GM19395 (cell line): ENCODE data around the gene RNF149.

Experiments
- ATAC-seq: cut with Tn5 transposase; IDR thresholded peaks from one replicate; pipeline ENCODE4 v1.9.1; 2021; ENCODE audit warnings: mild to moderate bottlenecking, moderate library complexity; ENCODE audit not compliant: unreplicated experiment

Gene RNF149

GRCh38 chr2:101299604-101300003 is 8.9 kb downstream of the RNF149 start:
- no peak for ATAC-seq

DNA sequence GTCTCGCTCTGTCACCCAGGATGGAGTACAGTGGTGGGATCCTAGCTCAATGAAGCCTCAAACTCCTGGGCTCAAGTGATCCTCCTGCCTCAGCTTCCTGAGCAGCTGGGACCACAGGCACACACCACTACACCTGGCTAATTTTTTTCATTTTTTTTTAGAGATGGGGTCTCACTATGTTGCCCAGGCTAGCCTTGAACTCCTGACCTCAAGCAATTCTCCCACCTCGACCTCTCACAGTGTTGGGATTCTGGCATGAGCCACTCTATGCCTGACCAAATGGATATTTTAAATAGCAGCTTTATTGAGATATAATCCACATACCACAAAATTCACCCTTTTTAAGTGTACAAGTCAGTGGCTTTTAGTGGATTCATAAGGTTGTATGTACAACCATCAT is 11.1 kb downstream of the RNF149 start:
- ATAC-seq, result no peak

DNA sequence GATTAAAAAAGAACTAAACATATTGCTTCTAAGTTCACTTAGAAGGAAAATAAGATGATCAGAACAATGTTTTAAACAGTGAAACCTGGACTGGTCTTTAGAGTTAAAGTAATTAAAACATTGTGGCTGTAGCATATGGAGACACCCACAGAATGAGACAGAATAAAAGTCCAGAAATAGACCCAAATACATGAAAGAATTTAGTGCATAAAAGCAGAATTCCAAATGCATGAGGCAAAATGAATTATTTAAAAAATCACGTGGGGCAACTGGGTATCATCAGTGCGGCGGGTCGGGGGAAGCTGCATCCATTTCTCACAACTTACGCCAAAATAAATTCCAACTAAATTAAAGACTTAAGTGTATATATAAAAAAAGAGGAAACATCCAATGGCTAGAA is 12.1 kb downstream of the RNF149 start:
- ATAC-seq, result no peak

GRCh38 chr2:101295895-101296294 is 12.6 kb downstream of the RNF149 start:
- ATAC-seq, result no peak

DNA sequence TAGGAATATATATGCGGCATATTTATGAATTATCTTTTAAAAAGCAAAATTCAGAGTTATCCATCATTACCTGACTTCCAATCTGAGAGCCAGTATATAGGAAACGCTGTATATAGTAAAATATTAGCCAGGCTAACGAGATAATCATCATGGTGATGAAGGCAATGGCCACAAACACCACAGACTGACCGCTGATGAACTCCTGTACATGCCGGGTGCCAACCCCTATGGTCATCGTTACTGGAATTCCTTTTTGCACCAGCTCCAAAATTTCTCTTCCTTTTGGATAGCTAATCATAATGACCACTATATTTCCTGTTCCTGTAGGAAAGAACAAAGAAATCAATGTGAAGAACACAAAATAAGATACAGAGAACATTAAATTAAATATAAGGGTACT is 13.6 kb downstream of the RNF149 start:
- no peak for ATAC-seq

- ATAC-seq, result no peak
Observed at GRCh38 chr2:101293544-101293943, 15.0 kb downstream of the RNF149 start.

DNA sequence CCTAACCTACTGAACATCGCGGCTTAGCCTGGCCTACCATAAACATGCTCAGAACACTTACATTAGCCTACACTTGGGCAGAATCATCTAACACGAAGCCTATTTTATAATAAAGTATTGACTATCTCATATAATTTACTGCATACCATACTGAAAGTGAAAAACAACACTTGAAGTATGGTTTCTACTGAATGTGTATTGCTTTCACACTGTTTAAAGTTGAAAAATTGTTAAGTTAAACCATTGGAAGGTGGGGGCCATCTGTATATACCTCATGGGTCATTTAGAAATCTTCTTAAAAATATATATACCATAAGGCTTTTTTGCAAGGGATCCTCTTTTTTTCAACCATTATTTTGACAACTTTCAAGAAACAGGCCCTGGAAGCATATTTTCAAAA is 16.5 kb downstream of the RNF149 start:
- ATAC-seq, result no peak

- no peak for ATAC-seq
Observed at GRCh38 chr2:101290711-101291110, 17.8 kb downstream of the RNF149 start.

GRCh38 chr2:101287303-101287702 is 21.2 kb downstream of the RNF149 start:
- ATAC-seq, result no peak

- ATAC-seq, result no peak
Observed at GRCh38 chr2:101286684-101287083, 21.8 kb downstream of the RNF149 start.

DNA sequence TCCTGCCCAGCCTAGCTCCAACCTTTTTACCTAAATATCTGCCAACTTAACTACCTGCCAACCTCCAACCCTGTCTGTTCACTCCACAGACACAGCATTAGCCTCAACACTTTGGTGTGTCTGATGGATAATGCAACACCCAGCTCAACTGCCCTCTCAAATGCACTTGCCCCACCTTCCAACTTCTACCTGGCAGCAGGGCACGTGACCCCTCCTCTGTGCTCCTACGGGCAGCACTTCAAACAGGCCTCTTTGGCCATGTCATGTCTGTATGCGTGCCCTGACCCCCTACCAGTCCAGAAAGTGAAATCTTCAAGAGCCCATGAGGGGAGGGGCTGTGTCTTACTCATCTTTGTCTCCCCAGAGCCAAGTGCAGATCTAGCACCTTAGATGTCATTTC is 25.5 kb downstream of the RNF149 start:
- ATAC-seq, result no peak

DNA sequence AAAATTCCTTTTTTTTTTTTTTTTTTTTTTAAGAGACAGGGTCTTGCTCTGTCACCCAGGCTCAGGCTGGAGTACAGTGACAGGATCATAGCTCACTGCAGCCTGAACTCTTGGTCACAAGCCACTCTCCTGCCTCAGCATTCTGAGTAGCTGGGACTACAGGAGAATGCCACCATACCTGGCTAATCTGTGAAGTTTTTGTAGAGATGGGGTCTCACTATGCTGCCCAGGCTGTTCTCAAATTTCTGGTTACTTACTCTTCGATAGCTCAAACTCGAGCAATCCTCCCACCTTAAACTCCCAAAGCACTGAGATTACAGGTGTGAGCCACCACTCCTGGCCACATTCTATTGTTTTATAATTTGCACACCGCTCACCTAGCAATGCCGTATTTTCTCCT is 27.0 kb downstream of the RNF149 start:
- no peak for ATAC-seq

GRCh38 chr2:101278925-101279324 is 29.6 kb downstream of the RNF149 start:
- ATAC-seq, result no peak

GRCh38 chr2:101277111-101277510 is 31.4 kb downstream of the RNF149 start:
- no peak for ATAC-seq

DNA sequence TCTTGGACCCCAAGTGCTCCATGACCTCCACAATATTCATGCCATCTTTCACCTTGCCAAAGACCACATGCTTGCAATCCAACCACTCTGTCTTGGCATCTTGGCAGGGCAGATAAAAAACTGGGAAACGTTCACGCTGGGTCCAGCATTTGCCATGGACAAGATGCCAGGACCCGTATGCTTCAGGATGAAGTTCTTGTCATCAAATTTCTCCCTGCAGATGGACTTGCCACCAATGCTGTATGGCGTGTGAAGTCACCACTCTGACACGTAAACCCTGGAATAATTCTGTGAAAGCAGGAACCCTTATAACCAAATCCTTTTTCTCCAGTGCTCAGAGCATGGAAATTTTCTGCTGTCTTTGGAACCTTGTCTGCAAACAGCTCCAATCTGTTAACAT is 34.4 kb downstream of the RNF149 start:
- no peak for ATAC-seq

- no peak for ATAC-seq
Observed at GRCh38 chr2:101273056-101273455, 35.4 kb downstream of the RNF149 start.

DNA sequence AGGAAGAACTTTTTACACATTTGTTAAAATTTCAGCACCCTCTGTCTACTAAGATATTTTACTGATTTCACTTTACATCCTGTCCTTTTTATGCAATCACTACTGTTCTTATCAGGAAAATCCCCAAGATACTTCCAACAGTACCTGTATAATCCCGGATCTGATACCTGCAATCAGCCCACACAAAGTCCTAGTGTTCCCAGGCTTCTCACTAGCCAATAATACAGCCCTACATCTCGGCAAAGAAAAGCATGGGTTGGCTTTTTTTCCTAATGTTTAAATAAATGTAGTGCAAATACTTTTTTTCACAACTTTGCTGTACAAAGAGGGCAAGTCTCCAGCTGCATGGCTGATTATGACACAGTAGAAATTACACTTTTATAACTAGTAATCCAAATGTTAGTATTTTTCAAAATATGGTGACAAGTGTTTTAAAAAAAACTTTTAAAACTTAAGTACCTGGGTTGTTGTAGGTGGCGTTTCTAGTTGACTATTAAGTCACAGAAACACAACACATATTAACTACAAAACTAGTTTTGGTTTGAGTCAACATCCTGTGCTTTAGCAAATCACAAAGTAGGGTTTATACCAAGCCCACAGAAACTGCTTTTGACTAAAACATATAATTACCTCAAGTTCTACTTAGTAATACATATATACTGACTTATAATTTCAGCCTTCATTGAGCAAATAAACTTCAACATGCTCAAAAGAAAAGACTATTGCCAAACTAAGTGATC is 36.3 kb downstream of the RNF149 start:
- peak; percentile 86 for ATAC-seq

GRCh38 chr2:101270700-101271259 is 37.7 kb downstream of the RNF149 start:
- no peak for ATAC-seq

GRCh38 chr2:101267671-101268656 is 40.5 kb downstream of the RNF149 start:
- peak; percentile 59 for ATAC-seq

- ATAC-seq, result no peak
Observed at GRCh38 chr2:101265893-101266499, 42.5 kb downstream of the RNF149 start.

- no peak for ATAC-seq
Observed at GRCh38 chr2:101264360-101264939, 44.1 kb downstream of the RNF149 start.
